Liver (tissue), 3 donors: ENCODE data around the gene IQSEC1.

Experiments
- ATF3 ChIP-seq: IDR thresholded peaks from 2 replicates; pipeline ENCODE4 v1.6.1; 2016; ENCODE audit warnings: antibody characterized with exemption
- CTCF ChIP-seq: fragments of 150-350 bp; IDR thresholded peaks from 2 replicates; pipeline ENCODE4 v1.5.1; 2017; ENCODE audit warnings: improper control_type of control experiment, low read depth, low read length; ENCODE audit not compliant: missing input control
- EGR1 ChIP-seq, 2 donors: IDR thresholded peaks; 2 replicates each; pipeline ENCODE4 v1.6.1; 2016 to 2018; ENCODE audit warnings: antibody characterized with exemption in 2 of 2, low read depth in 2 of 2
- FOXA1 ChIP-seq: IDR thresholded peaks from 2 replicates; pipeline ENCODE4 v1.6.1; 2016; ENCODE audit warnings: antibody characterized with exemption
- GABPA ChIP-seq, 2 donors: IDR thresholded peaks in 1 of 2; conservative IDR thresholded peaks in 1 of 2; 2 replicates each; pipeline ENCODE4 v1.6.1; 2016; ENCODE audit warnings: antibody characterized with exemption in 2 of 2, mild to moderate bottlenecking in 1 of 2, moderate library complexity in 1 of 2
- MAX ChIP-seq: IDR thresholded peaks from 2 replicates; pipeline ENCODE4 v1.6.1; 2016; ENCODE audit warnings: antibody characterized with exemption
- NR2F2 ChIP-seq: IDR thresholded peaks from 2 replicates; pipeline ENCODE4 v1.6.1; 2016; ENCODE audit warnings: antibody characterized with exemption
- RAD21 ChIP-seq, 2 donors: IDR thresholded peaks; 2 replicates each; pipeline ENCODE4 v1.6.1; 2016; ENCODE audit warnings: antibody characterized with exemption in 2 of 2, mild to moderate bottlenecking in 2 of 2
- REST ChIP-seq: IDR thresholded peaks from 2 replicates; pipeline ENCODE4 v1.6.1; 2016; ENCODE audit warnings: antibody characterized with exemption, mild to moderate bottlenecking
- RXRA ChIP-seq, 2 donors: IDR thresholded peaks; 2 replicates each; pipeline ENCODE4 v1.6.1; 2017 to 2018; ENCODE audit warnings: antibody characterized with exemption in 2 of 2, mild to moderate bottlenecking in 1 of 2
- TAF1 ChIP-seq: conservative IDR thresholded peaks from 2 replicates; pipeline ENCODE4 v1.6.1; 2016; ENCODE audit warnings: antibody characterized with exemption, mild to moderate bottlenecking
- YY1 ChIP-seq: IDR thresholded peaks from 2 replicates; pipeline ENCODE4 v1.6.1; 2016; ENCODE audit warnings: antibody characterized with exemption, mild to moderate bottlenecking
- donor health status: healthy.
- donor health status: healthy.

- no peak for TF ChIP-seq CTCF
- TF ChIP-seq MAX: no peak
- no peak for TF ChIP-seq TAF1
- no peak for TF ChIP-seq EGR1 (IDR thresholded peaks at IDR 0.05; ENCODE audit: low read depth in 2 of 2)
- no peak for TF ChIP-seq YY1
- TF ChIP-seq RAD21 (IDR thresholded peaks at IDR 0.05): no peak
- no peak for TF ChIP-seq REST
- no peak for TF ChIP-seq FOXA1
- no peak for TF ChIP-seq GABPA (IDR thresholded peaks at IDR 0.05 in 1 of 2, conservative IDR thresholded peaks at IDR 0.05 in 1 of 2)
- no peak for TF ChIP-seq NR2F2
- no peak for TF ChIP-seq ATF3
- no peak for TF ChIP-seq RXRA (IDR thresholded peaks at IDR 0.05)
Measured at GRCh38 chr3:13007251-13007941, 65.8 kb downstream of the IQSEC1 start.
